Thoracic aorta (tissue), 2 donors: Measurements from ENCODE around the gene WDR7. TPM values are rescaled to one million over a fixed set of nuclear protein-coding genes. Genes with fewer than 3 reads are reported as not detected.

Experiments used
- ATAC-seq: fragments of 150-250 bp; one replicate; pipeline ENCODE4 v1.8.0; 2017; ENCODE audit warnings: low read depth; ENCODE audit not compliant: insufficient number of reproducible peaks, low FRiP score
- DNase-seq: peaks from one replicate; pipeline ENCODE4 v3.0.0-alpha.2; 2020; ENCODE audit warnings: low spot score
- H3K27ac ChIP-seq, 2 donors: fragments of 200-600 bp; sonication (generic); 1 replicate in 1 of 2; 2 replicates in 1 of 2; pipeline ENCODE4 v1.5.1; 2016; ENCODE audit warnings: mild to moderate bottlenecking in 2 of 2, moderate library complexity in 2 of 2
- H3K27me3 ChIP-seq: fragments of 200-600 bp; sonication (generic); replicated peaks from 2 replicates; pipeline ENCODE4 v1.6.0; 2016; ENCODE audit warnings: mild to moderate bottlenecking; ENCODE audit not compliant: insufficient read depth
- H3K36me3 ChIP-seq: fragments of 200-600 bp; sonication (generic); one replicate; pipeline ENCODE4 v1.5.1; 2016
- H3K4me1 ChIP-seq, 2 donors: fragments of 200-600 bp; sonication (generic); 1 replicate in 1 of 2; 2 replicates in 1 of 2; pipeline versions ENCODE4 v1.5.1 to v1.6.0; 2016; ENCODE audit warnings: low read depth in 2 of 2, mild to moderate bottlenecking in 1 of 2; ENCODE audit not compliant: control insufficient read depth in 1 of 2
- H3K4me3 ChIP-seq: fragments of 200-600 bp; sonication (generic); 2 replicates; pipeline ENCODE4 v1.5.1; 2016; ENCODE audit warnings: mild to moderate bottlenecking
- H3K9me3 ChIP-seq: fragments of 200-600 bp; sonication (generic); 2 replicates; pipeline ENCODE4 v1.5.1; 2016
- total RNA-seq, 2 donors: library from RNA; depleted of rRNA; stranded (reverse); fragments of >200 nt; gene quantifications; one replicate each; pipeline versions ENCODE4 v1.1.0 to v1.2.3, GENCODE V29; 2016
- TF ChIP-seq, protein P1 (sequence below): fragments of 200-600 bp; sonication (generic); IDR thresholded peaks from one replicate; pipeline ENCODE4 v1.5.1; 2019; ENCODE audit warnings: antibody characterized with exemption

Gene WDR7
- total RNA-seq, 2 donors from 2014 or later, result 33.2 to 73.1 TPM

DNA sequence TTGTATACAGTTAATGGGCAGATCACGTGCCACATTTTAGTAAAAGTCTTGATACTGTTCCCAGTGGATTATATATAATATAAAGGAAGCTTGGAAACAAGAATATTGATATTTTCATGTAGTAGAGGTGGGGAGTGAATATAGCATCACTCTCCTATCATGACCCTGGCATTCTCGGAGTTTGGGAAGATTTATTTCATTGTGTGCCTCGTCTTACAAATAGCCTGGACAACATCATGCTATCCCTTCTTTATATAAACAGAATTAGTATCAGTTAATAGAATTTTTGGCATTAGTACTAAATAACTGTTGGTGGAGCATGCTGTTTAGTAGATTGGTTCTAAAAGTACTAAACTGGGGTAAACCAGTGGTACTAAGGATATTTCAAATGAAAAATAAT lies 283.7 kb downstream of the WDR7 start:
- H3K27me3 ChIP-seq, result no peaks in the 10 kb centered on the region
- DNase-seq, result no peak
- H3K36me3 ChIP-seq, result peaks cover 8% of the 10 kb centered on the region
- TF ChIP-seq, protein P1, sequence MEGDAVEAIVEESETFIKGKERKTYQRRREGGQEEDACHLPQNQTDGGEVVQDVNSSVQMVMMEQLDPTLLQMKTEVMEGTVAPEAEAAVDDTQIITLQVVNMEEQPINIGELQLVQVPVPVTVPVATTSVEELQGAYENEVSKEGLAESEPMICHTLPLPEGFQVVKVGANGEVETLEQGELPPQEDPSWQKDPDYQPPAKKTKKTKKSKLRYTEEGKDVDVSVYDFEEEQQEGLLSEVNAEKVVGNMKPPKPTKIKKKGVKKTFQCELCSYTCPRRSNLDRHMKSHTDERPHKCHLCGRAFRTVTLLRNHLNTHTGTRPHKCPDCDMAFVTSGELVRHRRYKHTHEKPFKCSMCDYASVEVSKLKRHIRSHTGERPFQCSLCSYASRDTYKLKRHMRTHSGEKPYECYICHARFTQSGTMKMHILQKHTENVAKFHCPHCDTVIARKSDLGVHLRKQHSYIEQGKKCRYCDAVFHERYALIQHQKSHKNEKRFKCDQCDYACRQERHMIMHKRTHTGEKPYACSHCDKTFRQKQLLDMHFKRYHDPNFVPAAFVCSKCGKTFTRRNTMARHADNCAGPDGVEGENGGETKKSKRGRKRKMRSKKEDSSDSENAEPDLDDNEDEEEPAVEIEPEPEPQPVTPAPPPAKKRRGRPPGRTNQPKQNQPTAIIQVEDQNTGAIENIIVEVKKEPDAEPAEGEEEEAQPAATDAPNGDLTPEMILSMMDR, result no peak
- H3K4me3 ChIP-seq, result no peak overlapping the region
- H3K9me3 ChIP-seq, result no peaks in the 10 kb centered on the region
- no peaks in the 10 kb centered on the region for H3K4me1 ChIP-seq
- H3K27ac ChIP-seq, result no peak overlapping the region
- no peak for ATAC-seq

- H3K4me1 ChIP-seq, result no peaks in the 10 kb centered on the region
- ATAC-seq, result no peak
- TF ChIP-seq, protein P1, result no peak
- H3K9me3 ChIP-seq, result no peaks in the 10 kb centered on the region
- H3K27me3 ChIP-seq, result no peaks in the 10 kb centered on the region
- no peak overlapping the region for H3K4me3 ChIP-seq
- DNase-seq, result no peak
- peaks cover 8% of the 10 kb centered on the region for H3K36me3 ChIP-seq
- H3K27ac ChIP-seq, result no peak overlapping the region
These were observed 284.4 kb downstream of the WDR7 start for GRCh38 chr18:56935434-56936040.

GRCh38 chr18:56936457-56936856 lies 285.3 kb downstream of the WDR7 start:
- ATAC-seq (no peak), DNase-seq (no peak)
- Histone ChIP-seq H3K27ac (no peak overlapping the region), H3K4me3 (no peak overlapping the region), H3K9me3 (no peaks in the 10 kb centered on the region), H3K36me3 (peaks cover 8% of the 10 kb centered on the region), H3K4me1 (no peaks in the 10 kb centered on the region), H3K27me3 (no peaks in the 10 kb centered on the region)
- TF ChIP-seq, protein P1, result no peak

DNA sequence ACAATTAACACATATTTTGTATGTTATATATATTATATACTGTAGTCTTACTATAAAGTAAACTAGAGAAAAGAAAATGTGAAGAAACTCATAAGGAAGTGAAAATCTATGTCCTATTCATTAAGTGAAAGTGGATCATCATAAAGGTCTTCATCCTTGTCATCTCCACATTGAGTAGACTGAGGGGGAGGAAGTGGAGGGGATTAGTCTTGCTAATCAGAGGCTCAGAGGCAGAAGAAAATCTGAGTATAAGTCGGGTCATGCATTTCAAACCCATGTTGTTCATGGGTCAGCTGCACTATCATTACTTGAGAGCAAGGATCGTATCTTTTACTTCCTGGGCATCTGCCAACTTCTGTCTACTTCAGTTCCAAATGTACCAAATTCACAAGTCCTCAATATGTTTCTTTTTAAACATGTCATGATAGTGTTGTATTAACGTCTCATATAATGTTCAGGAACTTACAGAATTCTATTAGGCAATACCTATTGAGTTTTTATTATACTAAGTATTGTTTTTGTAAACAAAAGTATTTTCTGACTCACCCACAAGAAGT lies 286.8 kb downstream of the WDR7 start:
- no peak for ATAC-seq
- TF ChIP-seq, protein P1, result no peak
- Histone ChIP-seq H3K4me3 (no peak overlapping the region), H3K36me3 (peaks cover 8% of the 10 kb centered on the region), H3K9me3 (no peaks in the 10 kb centered on the region), H3K27ac (no peak overlapping the region), H3K4me1 (no peaks in the 10 kb centered on the region), H3K27me3 (no peaks in the 10 kb centered on the region)
- no peak for DNase-seq

- H3K9me3 ChIP-seq, result no peaks in the 10 kb centered on the region
- no peaks in the 10 kb centered on the region for H3K36me3 ChIP-seq
- TF ChIP-seq, protein P1, result no peak
- H3K4me1 ChIP-seq, result no peaks in the 10 kb centered on the region
- DNase-seq (no peak), ATAC-seq (no peak)
- no peak overlapping the region for H3K4me3 ChIP-seq
- no peak overlapping the region for H3K27ac ChIP-seq
- H3K27me3 ChIP-seq, result no peaks in the 10 kb centered on the region
These were observed 294.3 kb downstream of the WDR7 start for GRCh38 chr18:56945171-56946083.
